HG03342 (cell line): ENCODE data around the gene SERPINB3.
A peak's percentile ranks its signal among the peaks of the same experiment; 100 is the strongest.
"Not testable (repeated sequence)": the region's sequence is repeated elsewhere in the genome, so short reads cannot be mapped to it uniquely, and the experiment has no call there.

Experiments used
- ATAC-seq: cut with Tn5 transposase; IDR thresholded peaks from one replicate; pipeline ENCODE4 v1.9.1; 2021; ENCODE audit warnings: mild to moderate bottlenecking, moderate library complexity; ENCODE audit not compliant: unreplicated experiment

SERPINB3 gene

GRCh38 chr18:63661750-63662149 lies at the start of gene SERPINB3:
SERPINB3 (minus strand) TSS chr18:63661893; CDS start chr18:63661216, 677 bp downstream.
- ATAC-seq: not testable (repeated sequence)

- no peak for ATAC-seq
Observed at GRCh38 chr18:63708650-63709049, 47.0 kb upstream of the SERPINB3 start.

- ATAC-seq: no peak
Observed at GRCh38 chr18:63707816-63708215, 46.1 kb upstream of the SERPINB3 start.

- ATAC-seq: no peak
Observed at GRCh38 chr18:63705401-63705800, 43.7 kb upstream of the SERPINB3 start.

GRCh38 chr18:63702660-63703059 lies 41.0 kb upstream of the SERPINB3 start, which contains the start of gene SERPINB11:
SERPINB11 (plus strand) TSS chr18:63702960; CDS start chr18:63710194, 7,234 bp downstream.
- no peak for ATAC-seq

- no peak for ATAC-seq
Observed at GRCh38 chr18:63701952-63702351, 40.3 kb upstream of the SERPINB3 start.

- ATAC-seq: no peak
Observed at GRCh38 chr18:63700501-63700900, 38.8 kb upstream of the SERPINB3 start.

- no peak for ATAC-seq
Observed at GRCh38 chr18:63697097-63697660, 35.5 kb upstream of the SERPINB3 start.

- no peak for ATAC-seq
Observed at GRCh38 chr18:63689064-63689463, 27.4 kb upstream of the SERPINB3 start.

GRCh38 chr18:63686871-63687270 lies 25.2 kb upstream of the SERPINB3 start:
- ATAC-seq: no peak

GRCh38 chr18:63684718-63685117 lies 23.0 kb upstream of the SERPINB3 start:
- ATAC-seq: no peak

GRCh38 chr18:63683890-63684289 lies 22.2 kb upstream of the SERPINB3 start:
- no peak for ATAC-seq

- no peak for ATAC-seq
Observed at GRCh38 chr18:63683152-63683551, 21.5 kb upstream of the SERPINB3 start.

- no peak for ATAC-seq
Observed at GRCh38 chr18:63681449-63682340, 20.0 kb upstream of the SERPINB3 start.

- no peak for ATAC-seq
Observed at GRCh38 chr18:63679820-63680606, 18.3 kb upstream of the SERPINB3 start.

GRCh38 chr18:63677500-63678225 lies 16.0 kb upstream of the SERPINB3 start:
- no peak for ATAC-seq

GRCh38 chr18:63676526-63677323 lies 15.0 kb upstream of the SERPINB3 start:
- ATAC-seq: peak; percentile 81

GRCh38 chr18:63664571-63664970 lies 2.9 kb upstream of the SERPINB3 start:
- ATAC-seq: no peak

GRCh38 chr18:63658920-63659319 lies 2.8 kb downstream of the SERPINB3 start:
- not testable (repeated sequence) for ATAC-seq

- ATAC-seq: not testable (repeated sequence)
Observed at GRCh38 chr18:63650271-63650670, 11.4 kb downstream of the SERPINB3 start.
